ENCODE measurements around the gene BAZ1A.

- TF ChIP-seq POLR2A (IDR thresholded peaks at IDR 0.05; ENCODE audit: low read depth, low read length) (no peak), POLR2AphosphoS5 (IDR thresholded peaks at IDR 0.05; ENCODE audit: low read depth, low read length) (no peak), TAF1 (IDR thresholded peaks at IDR 0.05; ENCODE audit: borderline replicate concordance, low read depth, low read length) (no peak)
Measured at GRCh38 chr14:34770901-34771300, 104.3 kb downstream of the BAZ1A start.

All from GM12892 (cell line).